CD1c-positive myeloid dendritic cell (primary cell): ENCODE measurements around the gene PA2G4.

Source experiments
- DNase-seq: peaks from one replicate; pipeline ENCODE4 v3.0.0-alpha.2; 2016; ENCODE audit errors: extremely low spot score

The PA2G4 gene

GRCh38 chr12:56099787-56100186 is 4.6 kb upstream of the PA2G4 start:
- no peak for DNase-seq

GRCh38 chr12:56101045-56101444 is 3.3 kb upstream of the PA2G4 start:
- no peak for DNase-seq

GRCh38 chr12:56102683-56103065 is 1.7 kb upstream of the PA2G4 start:
- no peak for DNase-seq

- DNase-seq: peak; percentile 19
Observed at GRCh38 chr12:56103066-56103711, 1.2 kb upstream of the PA2G4 start.

GRCh38 chr12:56103823-56104108 is 593 bp upstream of the PA2G4 start:
- DNase-seq: peak; percentile 11

- peak; percentile 25 for DNase-seq
Observed at GRCh38 chr12:56104815-56105608, 653 bp downstream of the PA2G4 start.

GRCh38 chr12:56105609-56105902 is 1.2 kb downstream of the PA2G4 start:
- DNase-seq: no peak

- no peak for DNase-seq
Observed at GRCh38 chr12:56107242-56107641, 2.9 kb downstream of the PA2G4 start.

GRCh38 chr12:56110571-56110970 is 6.2 kb downstream of the PA2G4 start:
- DNase-seq: no peak

GRCh38 chr12:56114084-56114483 is 9.7 kb downstream of the PA2G4 start:
- no peak for DNase-seq

GRCh38 chr12:56115329-56115728 is 11.0 kb downstream of the PA2G4 start:
- no peak for DNase-seq

- DNase-seq: peak; percentile 98
Observed at GRCh38 chr12:56116267-56117081, 12.1 kb downstream of the PA2G4 start, which contains the start of gene RPL41. TSS of gene RPL41 (plus strand) at chr12:56116633.

- DNase-seq: peak; percentile 27
Observed at GRCh38 chr12:56117082-56117706, 12.8 kb downstream of the PA2G4 start.

- peak; percentile 100 for DNase-seq
Observed at GRCh38 chr12:56117778-56118687, 13.7 kb downstream of the PA2G4 start, which contains the start of gene ZC3H10. TSS of gene ZC3H10 (plus strand) at chr12:56118266. CDS start at chr12:56120563, 2,297 bp downstream.

- DNase-seq: peak; percentile 78
Observed at GRCh38 chr12:56118688-56119357, 14.5 kb downstream of the PA2G4 start.

- DNase-seq: peak; percentile 84
Observed at GRCh38 chr12:56119361-56119796, 15.0 kb downstream of the PA2G4 start.

- no peak for DNase-seq
Observed at GRCh38 chr12:56120158-56120846, 15.9 kb downstream of the PA2G4 start.

- no peak for DNase-seq
Observed at GRCh38 chr12:56121204-56121870, 17.0 kb downstream of the PA2G4 start.

GRCh38 chr12:56122637-56123036 is 18.3 kb downstream of the PA2G4 start:
- no peak for DNase-seq
